ENCODE measurements around the gene C5orf52.
"Not testable (repeated sequence)": the region's sequence is repeated elsewhere in the genome, so short reads cannot be mapped to it uniquely, and the experiment has no call there.

C5orf52 gene

DNA sequence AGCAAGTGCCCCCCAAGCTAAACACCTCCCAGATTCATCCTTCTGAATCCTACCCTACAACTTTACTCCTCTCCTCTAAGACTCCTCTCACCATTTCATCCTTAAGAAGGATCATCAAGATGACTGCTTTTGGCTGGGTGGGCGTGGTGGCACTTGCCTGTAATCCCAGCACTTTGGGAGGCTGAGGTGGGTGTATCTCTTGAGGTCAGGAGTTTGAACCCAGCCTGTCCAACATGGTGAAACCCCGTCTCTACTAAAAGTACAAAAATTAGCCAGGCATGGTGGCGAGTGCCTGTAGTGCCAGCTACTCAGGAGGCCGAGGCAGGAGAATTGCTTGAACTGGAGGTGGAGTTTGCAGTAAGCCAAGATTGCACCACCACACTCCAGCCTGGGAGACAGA, 3.0 kb downstream of the C5orf52 start:
- in situ Hi-C loops (cut with HindIII; ENCODE audit: low sequenced_read_pairs), result not testable (repeated sequence)

DNA sequence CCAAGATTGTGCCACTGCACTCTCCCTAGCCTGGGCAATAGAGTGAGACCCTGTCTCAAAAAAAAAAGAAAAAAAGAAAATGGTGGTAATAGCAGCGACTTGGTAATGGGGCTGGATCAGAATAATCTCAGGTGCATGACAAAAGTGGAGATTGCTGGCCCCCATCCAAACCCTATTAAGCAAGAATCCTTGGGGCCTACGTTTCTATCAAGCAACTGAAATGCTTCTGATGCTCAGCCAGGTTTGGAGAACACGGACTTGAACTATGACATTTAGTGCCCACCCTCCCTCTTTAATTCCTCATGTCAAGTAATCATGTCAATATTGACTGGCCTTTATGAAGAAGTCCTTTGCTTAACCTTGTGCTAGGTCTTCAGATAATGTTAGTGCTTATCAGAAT, 6.6 kb downstream of the C5orf52 start:
- in situ Hi-C loops (cut with HindIII; ENCODE audit: low sequenced_read_pairs), result no loop called here

DNA sequence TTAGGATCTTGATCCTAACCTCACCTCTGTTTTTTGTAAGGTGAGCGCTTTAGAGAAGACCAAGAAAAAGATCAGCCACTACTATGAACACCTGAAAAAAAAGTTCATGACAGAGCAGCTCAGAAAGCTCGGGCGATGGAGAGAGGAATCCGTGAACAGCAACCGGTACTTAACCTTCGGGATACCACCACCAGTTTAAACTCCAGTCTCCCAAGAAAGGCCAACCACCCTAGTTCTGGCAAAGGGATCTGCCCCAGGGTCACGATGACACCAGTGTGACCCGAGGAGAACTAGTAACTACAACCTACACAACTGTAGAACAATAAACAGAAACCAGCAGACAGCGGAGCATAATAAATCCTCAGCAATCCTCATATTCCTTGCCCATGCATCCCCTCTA, 8.5 kb downstream of the C5orf52 start:
- in situ Hi-C loops (cut with HindIII; ENCODE audit: low sequenced_read_pairs), result no loop called here

DNA sequence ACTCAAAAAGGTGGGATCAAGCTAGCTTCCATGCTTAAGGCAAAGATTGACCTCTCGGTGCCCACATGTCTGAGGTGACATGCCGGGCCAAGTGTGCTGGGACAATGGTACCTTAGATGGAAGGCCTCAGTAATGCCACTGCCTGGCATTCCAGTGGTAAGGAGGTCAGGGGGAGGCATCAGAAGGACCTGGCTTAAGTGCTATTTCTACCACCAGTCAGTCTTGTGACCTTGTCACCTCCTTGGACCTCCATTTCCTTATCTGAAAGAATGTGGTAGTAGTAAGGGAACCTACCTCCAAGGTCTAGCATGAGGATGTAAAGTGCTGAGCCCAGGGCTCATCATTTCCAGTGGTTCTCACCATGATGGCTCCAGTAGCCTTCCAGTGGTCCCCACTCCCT, 8.9 kb downstream of the C5orf52 start:
- in situ Hi-C loops (cut with HindIII; ENCODE audit: low sequenced_read_pairs), result no loop called here

DNA sequence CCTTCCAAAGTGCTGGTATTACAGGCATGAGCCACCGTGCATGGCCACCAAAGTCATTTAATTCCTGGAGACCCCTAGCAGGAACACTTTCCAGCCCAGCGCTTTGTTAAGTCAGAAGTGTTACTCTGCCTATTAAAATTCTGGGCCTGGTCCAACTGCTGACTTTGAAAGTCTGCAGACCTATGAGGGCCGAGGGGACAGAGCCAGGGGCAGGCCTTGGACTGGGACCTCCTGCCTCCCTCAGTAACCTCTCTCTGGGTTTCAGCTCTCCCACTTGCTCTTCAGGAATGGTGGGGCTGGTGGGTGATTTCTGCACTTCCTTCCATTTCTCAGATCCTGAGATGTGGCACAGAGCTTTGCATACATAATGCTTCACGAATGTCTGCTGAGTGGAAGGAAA, 9.7 kb downstream of the C5orf52 start:
- in situ Hi-C loops (cut with HindIII; ENCODE audit: low sequenced_read_pairs), result no loop called here

DNA sequence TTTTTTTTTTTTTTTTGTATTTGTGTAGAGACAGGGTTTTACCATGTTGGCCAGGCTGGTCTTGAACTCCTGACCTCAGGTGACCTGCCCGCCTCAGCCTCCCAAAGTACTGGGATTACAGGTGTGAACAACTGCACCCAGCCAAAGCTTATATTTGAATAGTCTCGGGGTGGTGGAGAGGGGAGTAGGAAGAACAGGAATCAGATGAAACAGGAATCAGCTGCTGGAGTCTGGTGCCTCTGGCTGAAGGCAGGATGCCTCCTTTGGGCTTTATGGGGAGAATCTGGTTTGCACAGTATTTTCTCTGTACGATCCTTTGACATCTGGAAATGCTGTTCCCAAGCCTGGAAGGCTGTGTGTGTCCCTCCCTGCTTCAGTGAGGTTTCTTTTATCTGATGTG, 10.9 kb downstream of the C5orf52 start:
- in situ Hi-C loops (cut with HindIII; ENCODE audit: low sequenced_read_pairs), result no loop called here

DNA sequence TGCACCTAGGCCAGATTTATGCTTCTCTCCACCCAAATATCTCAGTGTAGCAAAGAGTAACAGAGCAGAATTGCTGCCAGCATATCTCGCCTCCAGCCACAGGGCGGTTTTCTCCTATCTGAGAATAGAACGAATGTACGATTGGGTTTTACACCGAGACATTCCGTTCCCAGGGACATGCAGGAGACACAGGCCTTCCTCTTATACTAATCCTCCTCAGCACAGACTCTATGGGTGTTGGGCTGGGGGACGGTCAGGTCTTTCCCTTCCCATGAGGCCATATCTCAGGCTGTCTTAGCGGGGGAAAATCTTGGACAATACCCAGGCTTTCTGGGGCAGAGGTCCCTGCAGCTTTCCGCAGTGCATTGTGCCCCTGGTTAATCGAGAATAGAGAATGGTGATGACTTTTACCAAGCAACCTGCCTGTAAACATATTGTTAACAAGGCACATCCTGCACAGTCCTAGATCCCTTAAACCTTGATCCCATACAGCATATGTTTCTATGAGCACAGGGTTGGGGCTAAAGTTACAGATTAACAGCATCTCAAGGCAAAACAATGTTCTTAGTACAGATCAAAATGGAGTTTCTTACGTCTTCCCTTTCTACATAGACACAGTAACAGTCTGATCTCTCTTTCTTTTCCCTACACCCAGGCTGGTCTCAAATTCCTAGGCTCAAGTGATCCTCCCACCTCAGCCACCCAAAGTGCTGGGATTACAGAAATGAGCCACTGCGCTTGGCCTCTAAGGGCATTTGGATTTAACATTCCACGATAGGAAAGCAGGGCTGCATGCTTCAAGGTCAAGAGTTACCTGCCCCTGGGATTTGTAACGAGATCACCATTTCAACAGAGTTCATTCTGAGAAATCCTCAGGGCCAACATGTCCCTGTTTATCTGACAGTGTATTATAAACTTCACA, 15.2 kb downstream of the C5orf52 start:
- in situ Hi-C loops (cut with HindIII; ENCODE audit: low sequenced_read_pairs), result not testable (repeated sequence)

DNA sequence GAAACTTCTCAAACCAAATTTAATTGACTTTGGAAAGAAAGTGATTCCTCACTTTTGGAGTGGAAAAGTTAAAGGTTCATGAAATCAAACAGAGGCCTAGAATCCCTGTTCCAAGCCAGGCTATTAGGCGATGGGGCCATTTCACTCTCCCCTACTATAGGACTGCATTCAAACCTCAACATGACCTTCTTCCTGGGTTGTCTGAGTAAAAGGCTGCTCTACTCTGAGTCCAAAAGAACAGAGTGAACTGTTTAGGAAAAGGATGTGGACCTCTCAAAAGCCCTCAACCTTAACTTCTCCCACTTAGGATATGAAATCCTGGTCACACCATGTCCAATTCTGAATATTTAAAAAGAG, 15.8 kb downstream of the C5orf52 start:
- in situ Hi-C loops (cut with HindIII; ENCODE audit: low sequenced_read_pairs), result no loop called here

DNA sequence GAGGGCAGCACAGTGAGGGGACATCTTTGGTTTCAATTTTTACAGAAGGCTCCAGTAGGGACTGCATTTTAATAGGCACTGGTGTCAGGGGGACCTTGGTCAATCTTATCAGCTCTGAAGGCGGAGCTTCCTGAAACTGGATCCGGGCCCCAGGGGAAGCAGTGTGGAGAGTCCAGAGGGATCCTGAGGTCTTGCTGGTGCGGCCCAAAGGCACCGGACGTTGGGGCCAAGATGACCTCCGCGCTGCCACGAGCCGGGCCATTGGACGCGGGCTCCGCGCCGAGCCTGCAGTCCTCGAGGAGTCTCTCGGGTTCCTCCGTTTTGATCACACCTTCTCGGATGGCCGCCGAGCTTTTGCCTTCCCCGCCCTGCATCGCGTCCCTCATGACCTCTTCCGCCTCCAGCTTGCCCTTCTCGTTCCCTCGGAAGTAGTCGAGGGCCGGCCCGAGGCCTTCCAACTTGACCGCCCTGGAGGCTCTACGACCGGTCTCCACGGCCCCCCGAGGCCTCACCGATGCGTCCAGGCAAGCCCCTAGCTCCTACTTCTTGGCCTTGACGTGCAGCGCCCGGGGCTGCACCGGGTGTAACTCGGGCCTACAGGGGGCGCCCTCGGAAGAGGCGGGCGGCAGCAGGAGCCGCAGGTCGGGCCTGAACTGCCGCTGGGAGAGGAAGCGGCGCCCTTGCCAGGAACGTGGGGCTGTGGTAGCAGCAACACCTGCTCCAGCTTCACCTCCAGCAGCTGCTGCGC, 18.8 kb downstream of the C5orf52 start:
- in situ Hi-C loops (cut with HindIII; ENCODE audit: low sequenced_read_pairs), result loop anchor here (5.0 kb wide), 1 partner anchor 98 kb away; no protein-coding TSS in a partner anchor

DNA sequence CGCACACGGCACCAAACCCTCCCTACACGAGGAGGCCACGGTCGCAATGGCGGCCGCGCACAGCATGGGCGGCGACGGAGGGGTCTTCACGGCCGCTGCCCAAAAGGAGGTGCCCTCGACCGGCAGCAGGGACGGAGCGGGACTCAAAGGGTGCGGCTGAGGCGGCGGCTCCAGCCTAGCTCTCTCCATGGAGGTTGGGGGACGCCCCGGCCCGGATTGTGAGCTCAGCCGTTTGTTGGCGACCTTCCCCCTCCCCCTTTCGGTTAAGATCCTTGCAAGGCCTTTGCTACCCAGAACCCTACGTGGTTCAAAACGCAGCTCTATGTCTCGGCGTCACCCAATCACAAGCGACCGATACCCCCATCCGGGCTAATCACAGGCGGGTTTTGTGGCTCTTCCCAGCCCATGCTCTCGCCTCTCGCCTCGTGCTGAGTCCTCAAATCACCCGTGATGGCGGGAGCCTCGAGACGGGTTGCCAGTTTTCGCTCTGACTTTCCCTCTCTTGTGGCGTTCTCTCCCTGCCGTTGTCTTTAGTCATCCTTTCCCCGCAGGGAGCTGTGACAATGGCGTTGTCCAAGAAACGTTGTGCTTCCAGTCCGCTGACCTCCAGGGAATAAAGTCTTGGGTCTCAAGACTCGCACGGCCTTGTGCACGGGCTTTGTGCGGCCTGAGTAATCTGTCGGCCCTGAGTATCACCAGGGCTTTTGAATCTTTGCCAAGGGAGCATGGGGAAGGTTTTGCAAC, 19.5 kb downstream of the C5orf52 start:
- in situ Hi-C loops (cut with HindIII; ENCODE audit: low sequenced_read_pairs), result loop anchor here (5.0 kb wide), 1 partner anchor 99 kb away; no protein-coding TSS in a partner anchor

DNA sequence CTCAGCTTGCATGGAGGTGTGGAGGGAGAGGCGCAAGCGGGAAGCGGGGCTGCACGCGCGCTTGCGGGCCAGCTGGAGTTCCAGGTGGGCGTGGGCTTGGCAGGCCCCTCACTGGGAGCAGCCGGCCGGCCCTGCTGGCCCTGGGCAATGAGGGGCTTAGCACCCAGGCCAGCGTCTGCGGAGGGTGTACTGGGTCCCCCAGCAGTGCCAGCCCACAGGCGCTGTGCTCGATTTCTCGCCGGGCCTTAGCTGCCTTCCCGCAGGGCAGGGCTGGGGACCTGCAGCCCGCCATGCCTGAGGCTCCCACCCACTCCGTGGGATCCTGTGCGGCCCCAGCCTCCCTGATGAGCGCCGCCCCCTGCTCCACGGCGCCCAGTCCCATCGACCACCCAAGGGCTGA, 22.5 kb downstream of the C5orf52 start:
- in situ Hi-C loops (cut with HindIII; ENCODE audit: low sequenced_read_pairs), result loop anchor here (5.0 kb wide), 1 partner anchor 102 kb away; no protein-coding TSS in a partner anchor

DNA sequence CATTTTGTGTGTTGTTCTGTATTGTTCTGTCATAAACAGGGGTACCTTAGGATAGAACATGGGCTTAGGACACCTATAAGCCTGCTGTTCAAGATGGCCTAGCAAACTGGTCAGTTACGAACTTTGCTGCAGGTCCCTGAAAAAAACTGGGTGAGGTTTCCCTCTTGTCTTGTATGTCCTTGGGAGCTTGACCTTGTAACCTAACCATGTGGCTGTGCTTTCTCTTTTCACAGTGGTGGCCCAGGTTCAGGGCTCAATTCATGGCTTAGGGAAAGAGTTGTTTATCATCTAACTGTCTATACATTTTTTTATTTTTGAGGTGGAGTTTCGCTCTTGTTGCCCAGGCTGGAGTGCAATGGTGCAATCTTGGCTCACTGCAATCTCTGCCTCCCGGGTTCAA, 24.8 kb downstream of the C5orf52 start:
- in situ Hi-C loops (cut with HindIII; ENCODE audit: low sequenced_read_pairs), result not testable (repeated sequence)

DNA sequence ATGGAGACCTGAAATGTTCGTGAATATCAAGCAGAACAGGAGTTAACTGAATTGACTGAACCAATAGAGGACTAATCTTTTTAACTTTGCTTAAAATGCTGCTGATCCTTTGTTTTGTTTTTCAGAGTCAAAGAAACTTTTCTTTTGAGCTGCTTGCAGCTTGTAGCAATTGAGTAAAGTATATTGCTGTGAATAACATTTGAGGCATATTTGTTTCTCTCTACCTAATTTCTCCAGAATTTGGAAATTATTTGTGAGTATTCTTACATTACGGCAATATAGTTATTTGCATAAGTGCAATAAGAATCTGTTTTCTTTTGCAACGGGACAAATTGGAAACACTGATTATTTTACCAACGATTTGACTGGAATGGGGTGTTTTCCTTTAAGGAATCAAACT, 27.3 kb downstream of the C5orf52 start:
- in situ Hi-C loops (cut with HindIII; ENCODE audit: low sequenced_read_pairs), result not testable (repeated sequence)

DNA sequence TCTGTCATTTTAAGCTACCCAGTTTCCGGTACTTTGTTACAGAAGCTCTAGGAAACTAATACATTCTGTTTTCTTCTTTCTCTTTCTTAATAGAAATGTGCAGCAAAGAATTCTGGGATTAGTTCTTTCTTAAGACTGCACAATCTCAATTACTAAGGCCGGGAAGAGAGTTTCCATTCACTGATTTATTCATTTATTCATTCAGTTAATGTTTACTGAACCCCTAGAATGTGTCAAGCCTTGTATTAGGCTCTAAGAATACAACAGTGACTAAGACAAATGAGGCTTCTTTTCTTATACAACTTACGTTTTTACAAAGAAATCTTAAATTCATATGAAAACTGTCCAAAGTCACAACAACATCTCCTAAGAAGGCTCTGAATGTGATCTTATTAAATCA, 32.4 kb downstream of the C5orf52 start:
- in situ Hi-C loops (cut with HindIII; ENCODE audit: low sequenced_read_pairs), result no loop called here

DNA sequence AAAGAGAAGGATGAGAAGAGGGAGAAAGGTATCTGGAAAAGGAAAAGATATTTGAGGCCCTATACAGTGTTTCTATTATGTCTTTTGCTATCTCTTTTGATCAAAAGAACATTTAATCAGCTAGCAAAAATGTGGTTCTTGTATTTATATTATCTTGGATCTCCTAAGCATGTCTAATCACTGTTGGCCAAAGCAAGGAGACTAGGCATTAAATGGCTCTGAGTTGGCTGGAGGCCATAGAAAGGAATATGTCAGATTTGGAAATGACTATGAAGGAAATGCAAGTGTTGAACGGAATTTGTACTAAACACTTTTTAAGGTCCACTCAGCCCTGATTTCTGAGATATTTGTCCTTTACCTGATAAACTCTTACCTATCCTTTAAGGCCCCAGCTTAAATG, 37.5 kb downstream of the C5orf52 start:
- in situ Hi-C loops (cut with HindIII; ENCODE audit: low sequenced_read_pairs), result no loop called here

DNA sequence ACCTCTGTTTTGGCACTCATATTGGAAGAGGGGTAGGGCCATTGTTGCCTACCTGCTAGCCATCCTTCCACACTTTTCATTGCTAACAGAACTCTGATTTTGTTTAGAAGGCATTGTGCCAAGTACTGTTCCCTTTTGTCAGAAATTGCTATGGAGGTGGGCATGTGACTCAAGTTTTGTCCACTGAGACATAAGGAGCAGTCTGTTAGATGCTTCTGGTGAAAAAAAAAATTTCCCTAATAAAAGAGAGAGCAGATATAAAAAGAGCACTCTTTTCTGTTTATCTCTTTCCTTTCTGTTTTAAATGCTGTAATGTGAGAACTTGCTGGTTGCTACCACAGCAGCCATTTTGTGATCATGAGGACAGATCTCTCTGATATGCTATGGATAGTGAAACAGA, 38.0 kb downstream of the C5orf52 start:
- in situ Hi-C loops (cut with HindIII; ENCODE audit: low sequenced_read_pairs), result no loop called here

DNA sequence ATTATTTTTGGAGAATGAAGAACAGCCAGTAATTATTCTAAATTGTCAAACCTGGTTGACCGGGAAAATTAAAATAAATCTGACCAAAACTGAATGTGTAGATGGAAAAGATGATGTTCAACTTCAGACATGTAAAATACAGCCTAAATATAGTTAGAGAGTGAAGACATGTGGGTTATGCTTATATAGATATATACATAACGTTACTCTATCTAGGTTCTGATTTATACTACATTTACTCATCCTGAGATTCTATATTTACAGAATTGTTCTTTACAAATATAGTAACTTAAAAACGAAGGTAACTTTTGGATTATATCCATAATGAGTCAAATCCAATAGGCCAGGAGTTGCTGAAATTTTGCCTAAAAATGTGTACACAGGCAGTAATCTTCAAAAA, 39.1 kb downstream of the C5orf52 start:
- in situ Hi-C loops (cut with HindIII; ENCODE audit: low sequenced_read_pairs), result no loop called here

DNA sequence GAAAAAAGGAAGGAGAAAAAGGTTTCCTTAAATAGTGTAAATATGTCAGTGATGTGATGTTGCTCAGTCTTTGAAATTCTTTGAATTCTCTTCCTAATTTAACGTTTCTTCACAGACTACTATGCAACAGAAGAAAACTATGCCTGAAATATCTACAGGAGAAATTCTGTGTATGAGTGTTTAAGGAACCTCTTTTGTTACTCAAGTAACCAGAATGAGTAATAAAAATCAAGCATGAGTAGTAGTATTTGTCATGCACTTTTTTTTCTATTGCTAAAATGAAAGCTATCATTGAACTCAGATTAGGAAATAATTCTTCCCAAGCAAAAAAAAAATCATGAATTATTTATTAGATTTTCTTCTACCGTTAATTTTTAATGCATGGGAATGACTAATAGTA, 39.5 kb downstream of the C5orf52 start:
- in situ Hi-C loops (cut with HindIII; ENCODE audit: low sequenced_read_pairs), result no loop called here

DNA sequence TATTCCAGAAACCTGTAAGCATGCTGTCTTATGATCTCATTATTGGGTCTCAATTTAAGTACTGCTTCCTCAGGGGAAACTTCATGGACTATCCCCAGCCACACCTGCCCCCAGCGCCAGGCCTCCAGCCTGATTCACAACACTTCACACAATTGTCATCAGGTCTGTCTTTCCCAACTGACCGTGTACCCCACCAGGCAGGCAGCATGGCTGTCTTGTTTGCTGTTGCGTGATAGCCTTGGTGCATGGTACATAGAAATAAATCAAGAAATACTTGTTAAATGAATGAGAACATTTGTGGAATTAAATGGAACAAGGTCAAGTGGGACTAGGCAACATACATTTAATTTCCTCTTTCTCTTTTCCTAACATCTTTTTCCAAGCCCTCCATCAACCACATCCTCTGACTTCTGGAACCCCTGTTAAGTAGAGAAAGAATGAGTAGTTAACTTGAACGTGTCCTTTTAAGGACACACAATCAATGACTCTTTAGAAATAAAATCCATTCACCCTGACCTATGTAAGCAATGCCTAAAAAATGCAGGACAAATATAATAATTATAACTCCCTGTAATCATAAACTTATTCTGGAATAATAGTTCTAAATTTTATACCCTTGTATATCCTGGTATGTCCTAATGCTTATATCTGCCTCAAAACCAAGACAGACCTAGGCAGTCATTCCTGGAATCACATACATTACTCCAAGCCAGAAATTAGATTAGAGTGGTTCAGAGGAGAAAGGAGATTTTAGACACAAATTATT, 42.7 kb downstream of the C5orf52 start:
- in situ Hi-C loops (cut with HindIII; ENCODE audit: low sequenced_read_pairs), result no loop called here

DNA sequence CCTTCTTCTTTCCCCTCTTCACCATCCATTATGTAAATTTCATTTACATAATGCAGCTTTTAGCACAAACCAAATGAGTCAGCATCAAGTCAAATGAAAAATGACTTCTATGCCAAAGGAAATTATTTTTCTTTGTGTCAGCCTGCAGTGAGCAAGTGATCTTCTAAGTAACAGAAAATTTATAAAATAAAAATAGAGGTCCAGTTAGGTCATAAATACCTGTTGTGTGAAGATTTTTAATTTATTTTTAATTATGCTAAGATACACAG, 43.2 kb downstream of the C5orf52 start:
- in situ Hi-C loops (cut with HindIII; ENCODE audit: low sequenced_read_pairs), result no loop called here

DNA sequence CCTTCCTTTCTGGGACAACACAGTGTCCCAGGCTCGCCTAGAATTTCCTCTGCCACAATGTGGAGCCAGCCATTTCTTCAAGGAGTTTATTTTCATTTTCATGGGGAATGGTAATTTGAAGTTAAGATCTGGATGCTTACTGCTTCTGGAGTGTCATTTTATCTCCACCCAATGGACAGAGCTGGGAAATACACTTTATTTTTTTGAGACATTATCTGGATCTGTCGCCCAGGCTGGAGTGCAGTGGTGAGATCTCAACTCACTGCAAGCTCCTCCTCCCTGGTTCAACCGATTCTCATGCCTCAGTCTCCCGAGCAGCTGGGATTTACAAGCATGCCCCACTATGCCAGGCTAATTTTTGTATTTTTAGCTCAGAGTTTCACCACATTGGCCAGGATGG, 47.2 kb downstream of the C5orf52 start:
- in situ Hi-C loops (cut with HindIII; ENCODE audit: low sequenced_read_pairs), result no loop called here

Measured in endothelial cell of hepatic sinusoid (primary cell).